Loucy (cell line): ENCODE measurements around the gene NUDT1.

Experiments
- H2AFZ ChIP-seq: fragments of 200-600 bp; sonication (generic); 2 replicates; pipeline ENCODE4 v1.6.0; 2016; ENCODE audit warnings: antibody characterized with exemption, mild to moderate bottlenecking, low read length, moderate library complexity
- H3F3A ChIP-seq: fragments of 200-600 bp; 2 replicates; pipeline ENCODE4 v1.6.0; 2016; ENCODE audit warnings: antibody characterized with exemption, low read depth, mild to moderate bottlenecking
- H3K27me3 ChIP-seq: fragments of 200-600 bp; sonication (generic); 2 replicates; pipeline ENCODE4 v1.6.1; 2014; ENCODE audit warnings: low read length, mild to moderate bottlenecking; ENCODE audit not compliant: insufficient read depth, poor library complexity, severe bottlenecking
- H3K36me3 ChIP-seq: fragments of 200-600 bp; sonication (generic); 2 replicates; pipeline ENCODE4 v1.6.1; 2016; ENCODE audit warnings: low read length; ENCODE audit not compliant: insufficient read depth
- H3K4me1 ChIP-seq: fragments of 200-600 bp; sonication (generic); 2 replicates; pipeline ENCODE4 v1.5.1; 2014; ENCODE audit warnings: low read length, mild to moderate bottlenecking; ENCODE audit not compliant: insufficient read depth, poor library complexity, severe bottlenecking
- H3K4me2 ChIP-seq: fragments of 200-600 bp; sonication (generic); 2 replicates; pipeline ENCODE4 v1.6.0; 2014; ENCODE audit warnings: antibody characterized with exemption, low read length, low read depth, mild to moderate bottlenecking; ENCODE audit not compliant: poor library complexity, severe bottlenecking
- H3K4me3 ChIP-seq: fragments of 200-600 bp; sonication (generic); 2 replicates; pipeline ENCODE4 v1.5.1; 2014; ENCODE audit warnings: low read length, mild to moderate bottlenecking, mixed read lengths; ENCODE audit not compliant: poor library complexity, severe bottlenecking
- H3K79me2 ChIP-seq: fragments of 200-600 bp; sonication (generic); 2 replicates; pipeline ENCODE4 v1.6.1; 2014; ENCODE audit warnings: low read length; ENCODE audit not compliant: insufficient read depth
- H3K9ac ChIP-seq: fragments of 200-600 bp; sonication (generic); 2 replicates; pipeline ENCODE4 v1.6.0; 2014; ENCODE audit warnings: mild to moderate bottlenecking, low read depth, low read length, moderate library complexity; ENCODE audit not compliant: poor library complexity, severe bottlenecking
- H3K9me2 ChIP-seq: fragments of 200-600 bp; sonication (generic); replicated peaks from 2 replicates; pipeline ENCODE4 v1.6.1; 2016; ENCODE audit warnings: low read depth, low read length, mixed read lengths
- H3K9me3 ChIP-seq: fragments of 200-600 bp; sonication (generic); 2 replicates; pipeline ENCODE4 v1.6.1; 2014; ENCODE audit warnings: mild to moderate bottlenecking, antibody characterized with exemption, low read length, low read depth; ENCODE audit not compliant: insufficient read depth
- H4K20me1 ChIP-seq: fragments of 200-600 bp; sonication (generic); 2 replicates; pipeline ENCODE4 v1.6.0; 2014; ENCODE audit warnings: antibody characterized with exemption, low read length, mild to moderate bottlenecking; ENCODE audit not compliant: insufficient read depth, poor library complexity, severe bottlenecking
- CTCF ChIP-seq: fragments of 200-600 bp; sonication (generic); conservative IDR thresholded peaks from 2 replicates; pipeline ENCODE4 v1.5.1; 2014; ENCODE audit warnings: mild to moderate bottlenecking, antibody characterized with exemption, low read length
- EZH2phosphoT487 ChIP-seq: fragments of 200-600 bp; IDR thresholded peaks from 2 replicates; pipeline ENCODE4 v1.6.1; 2018; ENCODE audit warnings: antibody characterized with exemption, mild to moderate bottlenecking, moderate library complexity, borderline replicate concordance

Gene NUDT1

GRCh38 chr7:2273866-2274265 lies 31.8 kb downstream of the NUDT1 start:
- H3K9ac ChIP-seq: no peak overlapping the region
- no peaks in the 10 kb centered on the region for H3K79me2 ChIP-seq
- H3K4me3 ChIP-seq: no peak overlapping the region
- no peaks in the 10 kb centered on the region for H4K20me1 ChIP-seq
- H3K4me1 ChIP-seq: no peaks in the 10 kb centered on the region
- no peak overlapping the region for H2AFZ ChIP-seq
- H3K9me2 ChIP-seq: no peaks in the 10 kb centered on the region
- H3K36me3 ChIP-seq: peaks cover 11% of the 10 kb centered on the region; the same call in 1 of the 2 replicates
- H3F3A ChIP-seq: no peaks in the 10 kb centered on the region
- H3K9me3 ChIP-seq: no peaks in the 10 kb centered on the region
- TF ChIP-seq CTCF (no peak), EZH2phosphoT487 (no peak)
- H3K4me2 ChIP-seq: no peak overlapping the region
- no peaks in the 10 kb centered on the region for H3K27me3 ChIP-seq

- Histone ChIP-seq H3K36me3 (peaks cover 11% of the 10 kb centered on the region; the same call in 1 of the 2 replicates), H3K4me3 (no peak overlapping the region), H3K9ac (no peak overlapping the region), H2AFZ (no peak overlapping the region), H3K79me2 (no peaks in the 10 kb centered on the region), H3K9me2 (no peaks in the 10 kb centered on the region), H3K4me2 (no peak overlapping the region), H3K4me1 (no peaks in the 10 kb centered on the region), H3K9me3 (no peaks in the 10 kb centered on the region), H3F3A (no peaks in the 10 kb centered on the region), H3K27me3 (no peaks in the 10 kb centered on the region), H4K20me1 (no peaks in the 10 kb centered on the region)
- TF ChIP-seq CTCF (no peak), EZH2phosphoT487 (no peak)
These were observed 32.6 kb downstream of the NUDT1 start for GRCh38 chr7:2274666-2275065.

GRCh38 chr7:2275101-2275500 lies 33.1 kb downstream of the NUDT1 start:
- Histone ChIP-seq H3K36me3 (peaks cover 11% of the 10 kb centered on the region; the same call in 1 of the 2 replicates), H3F3A (no peaks in the 10 kb centered on the region), H3K4me3 (no peak overlapping the region), H3K79me2 (no peaks in the 10 kb centered on the region), H3K9me2 (no peaks in the 10 kb centered on the region), H3K4me1 (peaks cover 2% of the 10 kb centered on the region), H4K20me1 (no peaks in the 10 kb centered on the region), H3K9ac (no peak overlapping the region), H3K4me2 (no peak overlapping the region), H2AFZ (no peak overlapping the region), H3K27me3 (no peaks in the 10 kb centered on the region), H3K9me3 (no peaks in the 10 kb centered on the region)
- TF ChIP-seq CTCF (no peak), EZH2phosphoT487 (no peak)
